Omental fat pad (tissue), 4 donors: ENCODE results near the gene SLMAP. TPM values are rescaled to one million over a fixed set of nuclear protein-coding genes. Genes with fewer than 3 reads are reported as not detected.

Source experiments
- ATAC-seq: fragments of 150-250 bp; one replicate; pipeline ENCODE4 v1.9.1; 2016; ENCODE audit warnings: mild to moderate bottlenecking, moderate library complexity; ENCODE audit not compliant: low FRiP score
- DNase-seq: peaks from one replicate; pipeline ENCODE4 v3.0.0-alpha.2; 2019; ENCODE audit warnings: low spot score
- total RNA-seq, 4 donors: library from RNA; depleted of rRNA; stranded (reverse); fragments of >200 nt; gene quantifications; one replicate each; pipeline ENCODE4 v1.1.0, GENCODE V29; 2016
- TF ChIP-seq, protein P1 (sequence below), 3 donors: fragments of 450-650 bp; IDR thresholded peaks; one replicate each; pipeline ENCODE4 v1.5.1; 2016 to 2017; ENCODE audit warnings: antibody characterized with exemption in 3 of 3, mild to moderate bottlenecking in 3 of 3, moderate library complexity in 2 of 3

Gene SLMAP
- total RNA-seq, 4 donors from 2014 or later: 42.7 to 72.7 (median 47.1) TPM

- no peak for DNase-seq
- ATAC-seq: no peak
- TF ChIP-seq, protein P1, sequence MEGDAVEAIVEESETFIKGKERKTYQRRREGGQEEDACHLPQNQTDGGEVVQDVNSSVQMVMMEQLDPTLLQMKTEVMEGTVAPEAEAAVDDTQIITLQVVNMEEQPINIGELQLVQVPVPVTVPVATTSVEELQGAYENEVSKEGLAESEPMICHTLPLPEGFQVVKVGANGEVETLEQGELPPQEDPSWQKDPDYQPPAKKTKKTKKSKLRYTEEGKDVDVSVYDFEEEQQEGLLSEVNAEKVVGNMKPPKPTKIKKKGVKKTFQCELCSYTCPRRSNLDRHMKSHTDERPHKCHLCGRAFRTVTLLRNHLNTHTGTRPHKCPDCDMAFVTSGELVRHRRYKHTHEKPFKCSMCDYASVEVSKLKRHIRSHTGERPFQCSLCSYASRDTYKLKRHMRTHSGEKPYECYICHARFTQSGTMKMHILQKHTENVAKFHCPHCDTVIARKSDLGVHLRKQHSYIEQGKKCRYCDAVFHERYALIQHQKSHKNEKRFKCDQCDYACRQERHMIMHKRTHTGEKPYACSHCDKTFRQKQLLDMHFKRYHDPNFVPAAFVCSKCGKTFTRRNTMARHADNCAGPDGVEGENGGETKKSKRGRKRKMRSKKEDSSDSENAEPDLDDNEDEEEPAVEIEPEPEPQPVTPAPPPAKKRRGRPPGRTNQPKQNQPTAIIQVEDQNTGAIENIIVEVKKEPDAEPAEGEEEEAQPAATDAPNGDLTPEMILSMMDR (IDR thresholded peaks at IDR 0.05): no peak
Observed at GRCh38 chr3:57896031-57896430, 139.9 kb downstream of the SLMAP start.

GRCh38 chr3:57896691-57897090 lies 140.6 kb downstream of the SLMAP start:
- DNase-seq (no peak), ATAC-seq (no peak)
- TF ChIP-seq, protein P1 (IDR thresholded peaks at IDR 0.05): no peak

DNA sequence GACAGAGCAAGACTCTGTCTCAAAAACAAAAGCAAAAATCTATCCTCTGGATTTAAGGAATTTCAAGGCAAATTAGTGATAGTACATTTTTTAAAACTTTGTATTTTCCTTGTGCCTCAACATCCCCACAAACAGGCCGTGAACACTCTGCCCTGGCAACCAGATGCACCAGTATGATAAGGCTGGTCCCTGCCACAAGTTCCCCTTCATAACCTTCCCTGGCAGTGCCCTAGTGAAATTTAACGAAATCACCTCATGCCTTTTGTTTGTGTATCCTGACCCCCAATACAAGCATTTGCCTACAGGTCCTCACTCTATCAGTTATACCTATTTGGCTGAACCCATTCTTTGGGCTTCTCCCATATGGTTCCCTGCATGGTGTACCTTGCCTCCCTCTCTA lies 144.7 kb downstream of the SLMAP start:
- TF ChIP-seq, protein P1 (IDR thresholded peaks at IDR 0.05): no peak
- ATAC-seq (no peak), DNase-seq (no peak)

GRCh38 chr3:57903124-57903890 lies 147.2 kb downstream of the SLMAP start:
- TF ChIP-seq, protein P1 (IDR thresholded peaks at IDR 0.05): no peak
- ATAC-seq (no peak), DNase-seq (no peak)

- TF ChIP-seq, protein P1 (IDR thresholded peaks at IDR 0.05): no peak
- ATAC-seq (no peak), DNase-seq (no peak)
Observed at GRCh38 chr3:57910990-57911389, 154.9 kb downstream of the SLMAP start.

- TF ChIP-seq, protein P1 (IDR thresholded peaks at IDR 0.05): no peak
- DNase-seq (no peak), ATAC-seq (no peak)
Observed at GRCh38 chr3:57911593-57911992, 155.5 kb downstream of the SLMAP start.

DNA sequence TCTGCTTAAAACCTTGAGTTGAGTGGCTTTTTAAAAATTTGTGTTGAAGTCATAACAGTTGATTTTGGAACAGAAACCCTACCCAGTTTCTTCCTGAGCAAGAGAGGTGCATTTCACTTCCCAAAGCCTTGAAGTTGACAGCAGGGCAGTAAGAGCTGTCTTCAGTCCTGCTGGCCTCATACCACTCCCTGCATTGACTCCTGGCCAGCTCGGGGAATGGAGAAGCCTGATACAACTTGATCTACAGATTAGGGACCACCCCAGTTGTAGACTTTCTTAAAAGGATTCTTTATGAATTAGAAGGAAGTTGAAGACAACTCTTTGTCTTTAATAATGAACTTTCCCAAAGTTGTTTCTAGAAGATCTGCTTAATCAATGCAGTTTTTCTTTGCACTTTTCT lies 161.5 kb downstream of the SLMAP start:
- no peak for ATAC-seq
- DNase-seq: no peak
- TF ChIP-seq, protein P1 (IDR thresholded peaks at IDR 0.05): no peak
